HG03442 (cell line): Measurements from ENCODE around the gene PHF21A.

Source experiments
- ATAC-seq: cut with Tn5 transposase; IDR thresholded peaks from one replicate; pipeline ENCODE4 v1.9.1; 2021; ENCODE audit warnings: mild to moderate bottlenecking, moderate library complexity; ENCODE audit not compliant: unreplicated experiment

Gene PHF21A

GRCh38 chr11:46121301-46121723 lies at the start of gene PHF21A:
PHF21A (minus strand) TSS chr11:46121454; CDS start chr11:46084219, 37,235 bp downstream.
- ATAC-seq = peak; percentile 52

GRCh38 chr11:46170797-46171196 lies 49.5 kb upstream of the PHF21A start:
- ATAC-seq = no peak

- no peak for ATAC-seq
Observed at GRCh38 chr11:46162700-46163099, 41.4 kb upstream of the PHF21A start.

- no peak for ATAC-seq
Observed at GRCh38 chr11:46161201-46161600, 39.9 kb upstream of the PHF21A start.

GRCh38 chr11:46160100-46160499 lies 38.8 kb upstream of the PHF21A start:
- no peak for ATAC-seq

- no peak for ATAC-seq
Observed at GRCh38 chr11:46159680-46160079, 38.4 kb upstream of the PHF21A start.

GRCh38 chr11:46149826-46150225 lies 28.6 kb upstream of the PHF21A start:
- ATAC-seq = no peak

GRCh38 chr11:46149342-46149741 lies 28.1 kb upstream of the PHF21A start:
- no peak for ATAC-seq

- no peak for ATAC-seq
Observed at GRCh38 chr11:46144741-46145140, 23.5 kb upstream of the PHF21A start.

GRCh38 chr11:46143049-46143806 lies 22.0 kb upstream of the PHF21A start:
- no peak for ATAC-seq

GRCh38 chr11:46142561-46142960 lies 21.3 kb upstream of the PHF21A start:
- no peak for ATAC-seq

- ATAC-seq = no peak
Observed at GRCh38 chr11:46141597-46141996, 20.3 kb upstream of the PHF21A start.

GRCh38 chr11:46134540-46134939 lies 13.3 kb upstream of the PHF21A start:
- ATAC-seq = no peak

GRCh38 chr11:46134061-46134460 lies 12.8 kb upstream of the PHF21A start:
- no peak for ATAC-seq

- ATAC-seq = no peak
Observed at GRCh38 chr11:46133119-46133518, 11.9 kb upstream of the PHF21A start.

GRCh38 chr11:46130286-46130940 lies 9.2 kb upstream of the PHF21A start:
- ATAC-seq = no peak

- ATAC-seq = no peak
Observed at GRCh38 chr11:46129133-46129532, 7.9 kb upstream of the PHF21A start.

- peak; percentile 82 for ATAC-seq
Observed at GRCh38 chr11:46127150-46127638, 5.9 kb upstream of the PHF21A start.

- no peak for ATAC-seq
Observed at GRCh38 chr11:46125284-46125683, 4.0 kb upstream of the PHF21A start.

- ATAC-seq = no peak
Observed at GRCh38 chr11:46122945-46123715, 1.9 kb upstream of the PHF21A start.

GRCh38 chr11:46121724-46122477 lies 647 bp upstream of the PHF21A start:
- peak; percentile 43 for ATAC-seq
